ENCODE results near the gene SCML2.
"Not testable (repeated sequence)": the region's sequence is repeated elsewhere in the genome, so short reads cannot be mapped to it uniquely, and the experiment has no call there.

SCML2 gene

GRCh38 chrX:18255059-18255458, 99.4 kb downstream of the SCML2 start:
- no peak for DNase-seq

DNA sequence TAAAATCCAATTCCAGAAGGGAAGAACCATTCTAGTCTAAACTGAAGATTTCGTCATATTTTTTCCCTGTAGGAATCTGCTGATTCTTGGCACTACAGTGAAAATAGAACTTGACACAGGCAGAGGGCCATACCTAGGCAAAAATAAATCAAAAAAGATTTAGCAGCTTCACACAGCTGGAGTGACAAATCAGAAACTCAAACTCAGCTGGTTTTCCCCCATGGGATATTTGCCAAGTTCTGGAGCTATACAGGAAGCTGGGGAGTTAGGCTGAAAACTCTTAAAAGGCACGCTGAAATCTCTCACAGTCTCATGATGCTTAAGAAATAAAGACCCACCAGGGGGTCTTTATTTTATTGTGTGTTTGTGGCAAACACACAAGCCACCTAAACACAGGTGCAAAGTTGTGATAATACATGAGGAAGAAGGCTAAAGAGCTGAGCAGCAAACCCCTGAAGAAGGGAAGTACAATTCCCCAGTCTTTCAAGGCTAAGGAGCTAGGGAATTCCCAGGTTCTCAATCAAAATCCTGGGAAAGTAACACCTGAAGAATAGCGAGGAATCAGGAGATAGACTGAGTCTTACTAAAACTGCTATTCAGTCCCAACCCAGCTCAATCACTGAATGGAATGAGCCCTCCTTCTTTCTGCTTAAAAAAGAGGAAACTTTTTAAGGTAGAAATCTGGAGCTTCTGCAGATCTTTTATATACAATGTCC, 101.7 kb downstream of the SCML2 start:
- DNase-seq: no peak

- not testable (repeated sequence) for DNase-seq
Measured at GRCh38 chrX:18229646-18230045, 124.8 kb downstream of the SCML2 start.

GRCh38 chrX:18228069-18228468, 126.4 kb downstream of the SCML2 start:
- no peak for DNase-seq

DNA sequence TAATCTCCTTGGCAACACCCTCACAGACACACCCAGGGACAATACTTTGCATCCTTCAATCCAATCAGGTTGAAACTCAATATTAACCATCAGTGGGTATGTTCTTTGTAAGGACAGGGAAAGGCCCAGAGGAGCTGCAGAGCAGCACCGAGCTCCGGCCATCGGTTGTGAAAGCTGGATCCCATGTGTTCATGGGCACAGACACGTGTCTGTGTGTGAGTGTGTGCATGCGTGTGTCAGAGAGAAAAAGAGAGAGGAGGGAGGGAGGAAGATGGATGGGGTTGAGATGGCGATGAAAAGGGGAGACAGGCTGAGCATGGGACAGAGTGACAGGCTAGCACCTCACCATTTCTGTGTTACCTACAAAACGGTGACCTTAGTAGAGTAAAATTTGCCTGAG, 127.0 kb downstream of the SCML2 start:
- DNase-seq: no peak

DNA sequence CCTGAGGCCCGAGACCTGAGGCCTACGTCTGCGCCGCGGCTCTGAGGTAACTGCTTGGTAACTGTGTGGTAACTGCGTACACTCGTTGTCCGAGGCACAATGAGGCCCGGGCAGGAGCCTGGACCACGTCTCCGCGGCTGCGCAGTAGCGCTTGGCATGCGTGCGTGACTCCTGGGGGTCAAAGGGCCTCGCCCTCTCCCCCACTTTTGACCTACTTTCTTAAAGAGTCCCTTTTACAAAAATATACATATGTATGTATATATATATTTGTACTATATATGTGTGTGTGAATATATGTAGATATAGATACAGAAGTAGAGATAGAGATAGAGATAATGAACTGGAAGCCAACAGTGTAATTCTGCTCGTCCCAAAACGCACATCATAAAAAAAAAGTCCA, 133.7 kb downstream of the SCML2 start, which contains the start of gene BEND2:
Gene BEND2, minus strand, starts transcription at position 101 of the 400 bp plus-strand sequence. CDS start 136 bp downstream, outside the sequence.
- DNase-seq: no peak

DNA sequence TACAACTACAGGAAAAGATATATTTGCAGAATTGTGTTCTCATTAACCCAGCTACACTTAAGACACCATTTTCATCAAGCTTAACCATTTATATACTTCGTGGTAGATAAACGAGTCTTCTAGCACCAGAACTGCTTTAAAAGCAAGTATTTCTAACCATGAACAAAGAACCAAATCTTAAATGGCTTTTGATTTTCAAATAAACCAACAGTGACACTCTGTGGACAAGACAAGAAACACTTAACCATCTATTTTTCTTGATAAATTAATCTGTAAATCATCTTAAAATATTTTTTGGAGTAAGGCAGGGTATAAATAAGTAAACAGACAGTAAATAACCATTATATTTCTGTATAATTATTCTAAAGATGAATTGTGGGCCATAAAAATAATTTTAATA, 144.0 kb downstream of the SCML2 start:
- peak; percentile 2 for DNase-seq

- no peak for DNase-seq
Measured at GRCh38 chrX:18206657-18207056, 147.8 kb downstream of the SCML2 start.

- DNase-seq: no peak
Measured at GRCh38 chrX:18203631-18204030, 150.9 kb downstream of the SCML2 start.

DNA sequence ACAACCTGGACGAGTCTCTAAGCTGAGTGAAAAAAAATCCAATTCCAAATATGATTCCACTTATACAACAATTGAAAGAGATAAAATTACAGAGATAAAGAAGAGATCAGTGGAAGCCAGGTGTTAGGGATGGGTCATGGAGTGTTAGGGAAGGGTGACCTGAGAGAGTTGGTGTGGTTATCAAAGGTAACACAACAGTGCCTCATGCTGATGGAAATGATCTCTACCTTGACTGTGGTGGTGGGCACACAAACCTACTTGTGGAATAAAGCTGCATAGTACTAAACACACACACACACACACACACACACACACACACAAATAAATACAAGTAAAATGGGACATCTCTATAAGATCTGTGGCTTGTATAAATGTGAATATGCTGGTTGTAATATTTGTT, 159.8 kb downstream of the SCML2 start:
- DNase-seq: no peak
